GM12874 (cell line): ENCODE results near the gene SQSTM1.

ENCODE experiments used
- TF ChIP-seq, protein P1 (sequence below): IDR thresholded peaks from 2 replicates; pipeline ENCODE4 v1.5.1; 2011; ENCODE audit warnings: low read depth, mild to moderate bottlenecking, control low read depth, low read length, moderate library complexity; ENCODE audit not compliant: insufficient read depth

The SQSTM1 gene

DNA sequence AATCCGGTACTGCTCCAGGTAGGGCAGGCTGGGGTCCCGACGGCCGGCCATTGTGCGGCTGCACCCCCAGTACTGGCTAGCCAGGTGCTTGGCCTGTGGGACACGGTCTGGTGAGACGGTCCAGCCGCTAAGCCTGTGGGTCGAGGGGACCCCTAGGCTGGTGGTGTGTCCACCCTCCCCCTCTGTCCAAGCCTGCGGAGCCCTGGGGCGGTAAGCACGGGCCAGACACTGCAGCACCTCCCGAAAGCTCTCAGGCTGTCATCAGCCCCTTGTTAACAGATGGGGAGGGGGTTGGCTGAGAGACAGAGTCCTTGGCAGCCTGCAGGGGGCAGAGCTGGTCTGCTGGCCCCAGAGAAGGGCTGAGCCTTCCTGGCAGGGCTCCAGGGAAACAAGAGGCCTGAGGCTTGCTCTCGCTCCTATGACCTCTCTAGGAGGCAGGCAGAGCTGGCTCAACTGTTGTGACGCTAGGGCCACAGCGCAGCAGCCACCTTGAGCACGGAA is 49.7 kb downstream of the SQSTM1 start:
- TF ChIP-seq, protein P1, sequence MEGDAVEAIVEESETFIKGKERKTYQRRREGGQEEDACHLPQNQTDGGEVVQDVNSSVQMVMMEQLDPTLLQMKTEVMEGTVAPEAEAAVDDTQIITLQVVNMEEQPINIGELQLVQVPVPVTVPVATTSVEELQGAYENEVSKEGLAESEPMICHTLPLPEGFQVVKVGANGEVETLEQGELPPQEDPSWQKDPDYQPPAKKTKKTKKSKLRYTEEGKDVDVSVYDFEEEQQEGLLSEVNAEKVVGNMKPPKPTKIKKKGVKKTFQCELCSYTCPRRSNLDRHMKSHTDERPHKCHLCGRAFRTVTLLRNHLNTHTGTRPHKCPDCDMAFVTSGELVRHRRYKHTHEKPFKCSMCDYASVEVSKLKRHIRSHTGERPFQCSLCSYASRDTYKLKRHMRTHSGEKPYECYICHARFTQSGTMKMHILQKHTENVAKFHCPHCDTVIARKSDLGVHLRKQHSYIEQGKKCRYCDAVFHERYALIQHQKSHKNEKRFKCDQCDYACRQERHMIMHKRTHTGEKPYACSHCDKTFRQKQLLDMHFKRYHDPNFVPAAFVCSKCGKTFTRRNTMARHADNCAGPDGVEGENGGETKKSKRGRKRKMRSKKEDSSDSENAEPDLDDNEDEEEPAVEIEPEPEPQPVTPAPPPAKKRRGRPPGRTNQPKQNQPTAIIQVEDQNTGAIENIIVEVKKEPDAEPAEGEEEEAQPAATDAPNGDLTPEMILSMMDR: peak; percentile 50

DNA sequence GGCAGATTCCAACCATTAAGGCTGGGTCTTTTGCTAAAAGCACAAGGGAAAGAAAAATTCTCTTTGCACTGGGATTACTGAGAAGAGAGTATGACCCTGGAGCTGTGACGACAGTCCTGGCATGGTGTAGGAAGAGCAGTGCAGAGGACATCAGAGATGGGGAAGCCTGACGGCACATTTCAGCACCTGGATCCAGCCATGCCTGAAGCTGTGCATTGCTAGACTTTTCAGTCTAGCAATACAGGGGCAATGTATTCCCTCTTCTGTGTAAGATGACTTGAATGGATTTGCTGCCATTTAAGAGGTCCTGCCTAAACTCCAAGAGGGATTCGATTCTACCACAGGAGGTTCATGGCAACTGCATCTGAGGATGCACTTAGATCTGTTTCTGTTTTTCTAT is 50.2 kb downstream of the SQSTM1 start:
- TF ChIP-seq, protein P1: no peak

DNA sequence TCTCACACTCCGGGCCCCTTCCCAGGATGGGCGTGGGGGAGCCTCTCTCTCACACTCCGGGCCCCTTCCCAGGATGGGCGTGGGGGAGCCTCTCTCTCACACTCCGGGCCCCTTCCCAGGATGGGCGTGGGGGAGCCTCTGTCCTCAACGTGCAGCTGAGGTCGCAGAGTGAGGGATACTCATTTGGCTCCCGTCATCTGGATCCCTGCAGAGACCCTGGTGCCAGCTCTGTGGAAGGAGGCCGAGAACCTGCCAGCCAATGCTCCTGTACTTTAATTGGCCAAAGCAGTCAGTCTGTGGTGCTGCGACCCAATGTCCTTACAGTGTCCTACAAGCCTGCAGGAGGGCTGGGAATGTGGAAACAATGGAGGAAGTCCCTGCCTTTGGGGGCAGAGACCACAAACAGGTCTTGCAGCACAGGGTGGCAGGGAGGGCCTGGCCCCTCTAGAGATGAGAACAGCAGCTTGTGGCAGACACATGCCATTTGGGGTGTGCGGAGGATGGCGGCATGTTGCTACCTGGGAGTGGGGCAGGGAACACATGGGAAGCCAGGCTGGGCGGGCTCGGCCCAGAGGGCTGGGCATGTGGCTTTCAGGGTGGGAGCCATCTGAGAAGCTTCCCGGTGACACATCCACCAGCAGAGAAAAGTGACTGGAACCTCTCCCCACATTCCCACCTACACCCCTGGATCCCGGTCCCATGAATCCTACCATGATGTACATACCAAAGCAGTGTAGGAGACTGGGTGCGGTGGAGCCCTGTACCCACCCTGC is 51.5 kb downstream of the SQSTM1 start:
- TF ChIP-seq, protein P1: no peak

DNA sequence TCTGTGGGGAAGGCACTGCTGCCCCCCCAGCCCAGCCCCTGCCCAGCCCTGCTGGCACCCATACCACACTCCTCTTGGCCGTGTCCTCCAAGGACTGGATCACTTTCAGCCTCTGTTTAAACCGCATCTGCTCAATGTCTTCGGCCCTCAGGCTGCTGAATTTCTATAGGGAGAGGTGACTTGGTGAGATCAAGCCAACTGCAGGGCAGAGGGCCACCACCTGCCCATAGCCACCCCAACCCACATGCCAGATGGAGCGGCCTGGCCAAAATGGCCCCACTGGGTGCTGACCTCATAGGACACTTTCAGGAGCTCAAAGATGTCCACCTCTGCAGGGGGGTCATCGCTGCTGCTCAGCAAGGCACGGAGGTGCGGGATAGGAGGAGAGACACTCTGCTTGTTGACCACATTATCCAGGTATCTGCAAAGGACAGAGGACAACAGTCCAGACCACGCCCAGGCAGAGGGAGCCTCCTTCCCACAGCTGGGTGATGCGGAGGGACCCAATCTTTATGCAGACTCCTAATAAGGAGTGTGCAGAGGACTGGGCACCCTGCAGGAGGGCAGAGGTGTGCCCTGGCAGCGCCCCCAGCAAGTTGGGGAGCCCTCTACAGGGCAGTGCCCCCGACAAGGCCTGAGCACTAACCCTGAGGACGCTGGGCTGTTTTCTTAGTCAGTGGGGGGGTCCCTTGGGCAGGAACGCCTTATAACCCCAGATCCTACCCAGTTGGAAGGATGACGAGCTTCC is 52.3 kb downstream of the SQSTM1 start:
- TF ChIP-seq, protein P1: no peak

DNA sequence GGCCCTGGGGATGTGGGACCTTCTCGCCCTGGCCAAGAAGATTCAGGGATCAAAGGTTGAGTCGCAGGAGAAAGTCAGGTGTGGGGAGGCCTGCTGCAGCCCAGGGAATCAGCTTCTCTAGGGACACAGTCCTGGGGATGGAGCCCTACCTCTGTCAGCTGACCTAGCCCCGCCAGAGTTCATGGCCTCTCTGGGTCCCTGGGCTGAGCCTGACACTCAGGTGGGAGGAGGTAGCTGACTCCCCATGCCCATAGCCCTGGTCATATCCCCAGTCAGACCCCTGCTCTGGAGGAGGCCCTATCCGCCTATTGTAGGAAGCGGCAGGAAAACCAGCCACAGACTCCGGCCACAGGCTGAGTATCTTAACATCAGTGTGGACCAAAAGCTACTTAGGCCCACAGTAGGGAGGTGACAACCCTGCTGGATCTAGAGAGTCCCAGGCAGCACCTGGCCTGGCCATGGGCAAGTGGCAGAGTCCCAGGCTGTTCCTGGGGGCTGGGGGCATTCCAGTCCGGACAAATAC is 52.9 kb downstream of the SQSTM1 start:
- TF ChIP-seq, protein P1: no peak

DNA sequence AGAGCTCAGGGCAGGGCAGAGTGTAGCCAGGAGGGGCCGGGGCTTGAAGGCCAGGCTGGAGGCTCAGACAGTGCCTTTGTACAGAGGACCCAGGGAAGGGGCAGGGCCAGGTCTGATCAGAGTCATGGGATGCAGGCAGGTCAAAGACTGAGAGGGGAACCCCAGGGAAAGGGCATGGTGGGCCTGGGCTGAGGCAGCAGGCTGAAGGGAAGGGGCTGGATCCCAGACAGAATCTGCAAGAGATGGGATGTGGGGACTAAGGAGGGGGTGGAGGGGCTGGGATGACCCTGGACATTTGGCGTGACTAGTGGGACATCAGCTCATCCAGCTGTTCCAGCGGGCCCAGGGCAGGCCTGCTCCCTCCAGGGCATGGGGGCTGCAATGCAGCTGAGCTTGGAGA is 53.4 kb downstream of the SQSTM1 start:
- TF ChIP-seq, protein P1: no peak

DNA sequence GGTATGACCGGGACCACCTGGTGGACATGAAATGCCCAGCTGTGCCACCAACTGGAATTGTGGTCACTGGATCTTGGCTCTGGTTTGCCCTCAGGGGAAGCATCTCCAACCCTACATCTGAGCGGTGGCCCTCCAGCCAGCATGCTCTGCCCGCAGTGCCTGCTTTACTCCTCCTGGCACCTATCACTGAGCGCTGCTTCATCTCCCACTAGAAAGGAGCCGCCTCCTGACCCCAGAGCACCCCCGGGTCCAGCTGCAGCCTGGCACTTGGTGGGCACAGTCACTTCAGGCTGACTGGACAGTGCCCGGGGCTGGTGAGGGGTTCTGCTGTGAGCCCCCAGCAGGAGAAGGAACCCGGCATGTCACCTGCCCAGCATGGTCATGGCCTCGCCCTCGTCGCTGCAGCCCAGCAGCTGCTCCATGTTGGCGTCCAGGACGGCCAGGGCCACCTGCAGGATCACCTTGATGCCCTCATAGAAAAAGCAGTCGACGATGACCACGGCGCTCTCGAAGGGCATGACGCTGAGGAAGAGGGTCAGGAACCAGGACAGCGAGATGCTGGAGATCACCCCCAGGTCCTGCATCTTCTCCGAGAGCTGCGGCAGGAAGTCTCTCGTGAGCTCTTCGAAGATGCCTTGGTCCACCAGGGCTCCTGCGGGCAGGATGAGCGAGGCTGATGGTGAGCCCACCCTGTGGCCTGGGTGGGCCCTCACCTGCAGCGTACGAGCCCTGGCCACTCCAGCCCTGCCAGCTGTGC is 54.0 kb downstream of the SQSTM1 start:
- TF ChIP-seq, protein P1: no peak
